Measurements from ENCODE around the gene BAMBI.

GRCh38 chr10:28721318-28721951 lies 44.1 kb downstream of the BAMBI start:
- TF ChIP-seq SUZ12 (IDR thresholded peaks at IDR 0.05; ENCODE audit: extremely low read depth, insufficient read depth, insufficient read length) (no peak), ZNF274 (IDR thresholded peaks at IDR 0.05; ENCODE audit: low read depth, low read length) (no peak), YY1 (IDR thresholded peaks at IDR 0.05; ENCODE audit: insufficient read depth, insufficient read length) (no peak)

All from NT2/D1 (cell line).